ENCODE data around the gene ZBTB20.

DNA sequence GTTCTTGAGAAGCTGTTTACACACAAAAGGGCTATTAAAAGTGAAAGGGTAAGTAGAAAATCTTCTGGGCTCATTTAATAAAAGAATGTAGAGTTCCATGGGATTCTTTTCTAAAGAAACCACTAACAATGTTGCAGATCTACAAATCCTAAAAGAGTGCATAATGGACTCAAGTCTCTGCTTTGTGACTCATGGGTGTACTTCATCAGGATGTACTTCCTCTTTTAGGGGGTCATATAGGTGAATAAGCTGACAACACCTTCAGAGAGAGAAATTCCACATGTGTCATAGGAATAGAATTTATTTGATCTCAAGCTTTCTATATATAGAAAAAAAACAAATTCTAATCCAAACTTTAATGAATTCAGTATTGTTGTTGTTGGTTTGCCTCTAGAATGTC lies 497.8 kb downstream of the ZBTB20 start:
- no peak for TF ChIP-seq EP300 (IDR thresholded peaks at IDR 0.05)
- TF ChIP-seq, protein P1, sequence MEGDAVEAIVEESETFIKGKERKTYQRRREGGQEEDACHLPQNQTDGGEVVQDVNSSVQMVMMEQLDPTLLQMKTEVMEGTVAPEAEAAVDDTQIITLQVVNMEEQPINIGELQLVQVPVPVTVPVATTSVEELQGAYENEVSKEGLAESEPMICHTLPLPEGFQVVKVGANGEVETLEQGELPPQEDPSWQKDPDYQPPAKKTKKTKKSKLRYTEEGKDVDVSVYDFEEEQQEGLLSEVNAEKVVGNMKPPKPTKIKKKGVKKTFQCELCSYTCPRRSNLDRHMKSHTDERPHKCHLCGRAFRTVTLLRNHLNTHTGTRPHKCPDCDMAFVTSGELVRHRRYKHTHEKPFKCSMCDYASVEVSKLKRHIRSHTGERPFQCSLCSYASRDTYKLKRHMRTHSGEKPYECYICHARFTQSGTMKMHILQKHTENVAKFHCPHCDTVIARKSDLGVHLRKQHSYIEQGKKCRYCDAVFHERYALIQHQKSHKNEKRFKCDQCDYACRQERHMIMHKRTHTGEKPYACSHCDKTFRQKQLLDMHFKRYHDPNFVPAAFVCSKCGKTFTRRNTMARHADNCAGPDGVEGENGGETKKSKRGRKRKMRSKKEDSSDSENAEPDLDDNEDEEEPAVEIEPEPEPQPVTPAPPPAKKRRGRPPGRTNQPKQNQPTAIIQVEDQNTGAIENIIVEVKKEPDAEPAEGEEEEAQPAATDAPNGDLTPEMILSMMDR (IDR thresholded peaks at IDR 0.05) = no peak

All from stomach (tissue), 4 donors.